Hepatocyte (in vitro differentiated cells): ENCODE measurements around the gene AKAP13.

Source experiments
- EZH2 ChIP-seq: fragments of 200-600 bp; sonication (generic); IDR thresholded peaks from 2 replicates; pipeline ENCODE4 v1.6.1; 2016; ENCODE audit warnings: antibody characterized with exemption, mild to moderate bottlenecking, borderline replicate concordance
- EZH2phosphoT487 ChIP-seq: fragments of 200-600 bp; sonication (generic); IDR thresholded peaks from one replicate; pipeline ENCODE4 v1.6.1; 2018; ENCODE audit warnings: antibody characterized with exemption, mild to moderate bottlenecking, low read depth, moderate library complexity; ENCODE audit not compliant: unreplicated experiment, severe bottlenecking
- TF ChIP-seq, protein P1 (sequence below): fragments of 200-600 bp; sonication (generic); IDR thresholded peaks from 2 replicates; pipeline ENCODE4 v1.5.1; 2016; ENCODE audit warnings: antibody characterized with exemption, mild to moderate bottlenecking; ENCODE audit not compliant: poor library complexity

DNA sequence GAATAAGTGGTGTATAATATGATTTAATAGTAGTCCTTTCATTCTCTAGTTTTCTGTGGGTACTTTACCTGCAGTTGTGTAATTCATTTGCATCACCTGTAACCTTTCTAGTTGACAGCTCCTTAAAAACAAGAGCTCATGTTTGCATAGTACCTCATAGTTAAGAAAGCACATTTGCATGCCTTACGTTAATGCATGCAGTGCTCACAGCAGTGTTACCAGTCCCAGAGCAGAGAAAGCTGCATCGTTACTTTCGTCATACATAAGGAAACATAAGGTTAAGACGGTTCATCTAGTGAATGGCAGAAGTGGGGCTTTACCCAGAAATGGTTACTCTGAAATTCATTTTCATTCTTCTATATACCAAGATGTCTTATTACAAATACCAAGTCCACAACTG is 111.3 kb downstream of the AKAP13 start:
- TF ChIP-seq, protein P1, sequence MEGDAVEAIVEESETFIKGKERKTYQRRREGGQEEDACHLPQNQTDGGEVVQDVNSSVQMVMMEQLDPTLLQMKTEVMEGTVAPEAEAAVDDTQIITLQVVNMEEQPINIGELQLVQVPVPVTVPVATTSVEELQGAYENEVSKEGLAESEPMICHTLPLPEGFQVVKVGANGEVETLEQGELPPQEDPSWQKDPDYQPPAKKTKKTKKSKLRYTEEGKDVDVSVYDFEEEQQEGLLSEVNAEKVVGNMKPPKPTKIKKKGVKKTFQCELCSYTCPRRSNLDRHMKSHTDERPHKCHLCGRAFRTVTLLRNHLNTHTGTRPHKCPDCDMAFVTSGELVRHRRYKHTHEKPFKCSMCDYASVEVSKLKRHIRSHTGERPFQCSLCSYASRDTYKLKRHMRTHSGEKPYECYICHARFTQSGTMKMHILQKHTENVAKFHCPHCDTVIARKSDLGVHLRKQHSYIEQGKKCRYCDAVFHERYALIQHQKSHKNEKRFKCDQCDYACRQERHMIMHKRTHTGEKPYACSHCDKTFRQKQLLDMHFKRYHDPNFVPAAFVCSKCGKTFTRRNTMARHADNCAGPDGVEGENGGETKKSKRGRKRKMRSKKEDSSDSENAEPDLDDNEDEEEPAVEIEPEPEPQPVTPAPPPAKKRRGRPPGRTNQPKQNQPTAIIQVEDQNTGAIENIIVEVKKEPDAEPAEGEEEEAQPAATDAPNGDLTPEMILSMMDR: no peak
- TF ChIP-seq EZH2 (no peak), EZH2phosphoT487 (no peak)
